Neural cell (in vitro differentiated cells): Measurements from ENCODE around the gene OR10J5. TPM values are rescaled to one million over a fixed set of nuclear protein-coding genes. Genes with fewer than 3 reads are reported as not detected.

Experiments
- H2AFZ ChIP-seq: fragments of 200-600, 300-800 bp; sonication (generic), shearing (Covaris generic); 2 replicates; pipeline ENCODE4 v1.6.0; 2014; ENCODE audit warnings: low read depth, mild to moderate bottlenecking, antibody characterized with exemption, low read length, moderate library complexity
- H3F3A ChIP-seq: fragments of 200-600 bp; shearing (Covaris generic); 2 replicates; pipeline ENCODE4 v1.6.1; 2016; ENCODE audit warnings: mild to moderate bottlenecking, moderate library complexity, mixed read lengths, antibody characterized with exemption, low read length; ENCODE audit not compliant: insufficient read depth, poor library complexity, severe bottlenecking
- H3K27ac ChIP-seq: fragments of 200-600, 300-800 bp; sonication (generic), shearing (Covaris generic); 2 replicates; pipeline ENCODE4 v1.5.1; 2014; ENCODE audit warnings: mild to moderate bottlenecking, low read length, moderate library complexity
- H3K27me3 ChIP-seq: fragments of 300-800, 200-600 bp; sonication (generic), shearing (Covaris generic); 2 replicates; pipeline ENCODE4 v1.6.0; 2014; ENCODE audit warnings: mild to moderate bottlenecking, low read depth, low read length, moderate library complexity; ENCODE audit not compliant: insufficient read depth
- H3K36me3 ChIP-seq: fragments of 300-800, 200-600 bp; sonication (generic), shearing (Covaris generic); 2 replicates; pipeline ENCODE4 v1.5.1; 2014; ENCODE audit warnings: mild to moderate bottlenecking, antibody characterized with exemption, low read length, moderate library complexity; ENCODE audit not compliant: insufficient read depth
- H3K4me2 ChIP-seq: fragments of 300-800, 200-600 bp; sonication (generic), shearing (Covaris generic); 2 replicates; pipeline ENCODE4 v1.6.0; 2014; ENCODE audit warnings: mild to moderate bottlenecking, low read length
- H3K4me3 ChIP-seq: fragments of 300-800, 200-600 bp; sonication (generic), shearing (Covaris generic); 2 replicates; pipeline ENCODE4 v1.5.1; 2014; ENCODE audit warnings: mild to moderate bottlenecking, low read length, moderate library complexity
- H3K79me2 ChIP-seq: fragments of 200-600 bp; shearing (Covaris generic); replicated peaks from 2 replicates; pipeline ENCODE4 v1.6.0; 2014; ENCODE audit warnings: mild to moderate bottlenecking, low read length, moderate library complexity; ENCODE audit not compliant: insufficient read depth
- H3K9ac ChIP-seq: fragments of 300-800, 200-600 bp; sonication (generic), shearing (Covaris generic); 2 replicates; pipeline ENCODE4 v1.6.1; 2016; ENCODE audit warnings: mild to moderate bottlenecking, low read length, mixed read lengths
- H3K9me2 ChIP-seq: fragments of 200-600 bp; shearing (Covaris generic); 2 replicates; pipeline ENCODE4 v1.6.1; 2016; ENCODE audit warnings: mild to moderate bottlenecking, low read length, mixed read lengths; ENCODE audit not compliant: insufficient read depth
- H3K9me3 ChIP-seq: fragments of 200-600, 300-800 bp; sonication (generic), shearing (Covaris generic); 2 replicates; pipeline ENCODE4 v1.6.1; 2016; ENCODE audit warnings: mild to moderate bottlenecking, mixed run types, low read length, moderate library complexity, mixed read lengths
- H4K20me1 ChIP-seq: fragments of 200-600 bp; shearing (Covaris generic); 2 replicates; pipeline ENCODE4 v1.6.1; 2016; ENCODE audit warnings: mild to moderate bottlenecking, mixed run types; ENCODE audit not compliant: insufficient read depth
- EP300 ChIP-seq: fragments of 450-650 bp; conservative IDR thresholded peaks from 2 replicates; pipeline ENCODE4 v1.6.1; 2014; ENCODE audit warnings: antibody characterized with exemption, mild to moderate bottlenecking, moderate library complexity; ENCODE audit not compliant: poor library complexity, severe bottlenecking
- EZH2 ChIP-seq: fragments of 200-600, 300-800 bp; shearing (Covaris generic), sonication (generic); IDR thresholded peaks from 2 replicates; pipeline ENCODE4 v1.6.1; 2014; ENCODE audit warnings: antibody characterized with exemption, low read length, borderline replicate concordance, mild to moderate bottlenecking; ENCODE audit not compliant: insufficient read depth, poor library complexity, severe bottlenecking
- MXI1 ChIP-seq: fragments of 450-650 bp; conservative IDR thresholded peaks from 2 replicates; pipeline ENCODE4 v1.6.1; 2014; ENCODE audit warnings: antibody characterized with exemption, mild to moderate bottlenecking; ENCODE audit not compliant: poor library complexity, severe bottlenecking
- POLR2AphosphoS5 ChIP-seq: IDR thresholded peaks from 2 replicates; pipeline ENCODE4 v1.6.1; 2012
- RAD21 ChIP-seq: fragments of 450-650 bp; conservative IDR thresholded peaks from 2 replicates; pipeline ENCODE4 v1.6.1; 2014; ENCODE audit warnings: antibody characterized with exemption, mild to moderate bottlenecking, moderate library complexity
- SMC3 ChIP-seq: fragments of 450-650 bp; conservative IDR thresholded peaks from 2 replicates; pipeline ENCODE4 v1.6.1; 2014; ENCODE audit warnings: antibody characterized with exemption, mild to moderate bottlenecking, moderate library complexity; ENCODE audit not compliant: poor library complexity
- TAF1 ChIP-seq: IDR thresholded peaks from 2 replicates; pipeline ENCODE4 v1.6.1; 2012; ENCODE audit warnings: low read depth
- polyA plus RNA-seq: library from polyadenylated mRNA; depleted of rRNA; stranded (reverse); fragments of >200 nt; gene quantifications from 2 replicates; pipeline ENCODE4 v1.2.3, GENCODE V29; 2014
- TF ChIP-seq, protein P1 (sequence below): fragments of 450-650 bp; IDR thresholded peaks from 2 replicates; pipeline ENCODE4 v1.5.1; 2014; ENCODE audit warnings: antibody characterized with exemption, mild to moderate bottlenecking, moderate library complexity; ENCODE audit not compliant: poor library complexity, severe bottlenecking
- TF ChIP-seq, protein P2 (sequence below): IDR thresholded peaks from 2 replicates; pipeline ENCODE4 v1.6.1; 2012; ENCODE audit warnings: borderline replicate concordance

Gene OR10J5
- polyA plus RNA-seq, 1 donor from 2014 or later: not detected

DNA sequence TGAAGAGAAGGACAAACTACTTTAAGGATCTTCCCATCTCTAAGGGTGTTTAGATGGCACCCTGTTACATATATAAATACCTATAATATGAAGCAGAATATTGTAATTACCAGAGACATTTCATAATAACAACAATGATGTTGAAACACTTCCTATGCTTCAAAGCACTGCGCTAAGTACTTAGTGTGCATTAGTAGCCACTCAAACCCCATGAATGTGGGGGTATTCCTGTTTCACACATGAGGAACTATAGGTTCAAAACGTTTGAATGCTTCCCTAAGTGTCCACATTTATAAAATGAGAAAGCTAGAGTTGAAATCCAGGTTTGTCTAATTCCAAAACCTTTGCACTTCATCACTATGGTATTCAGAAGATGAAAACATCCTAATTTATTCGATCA lies 18.5 kb upstream of the OR10J5 start:
- H3K9me3 ChIP-seq: no peaks in the 10 kb centered on the region
- H3K27ac ChIP-seq: no peak overlapping the region
- H3K4me2 ChIP-seq: no peak overlapping the region
- H3K36me3 ChIP-seq: no peaks in the 10 kb centered on the region
- TF ChIP-seq, protein P1, sequence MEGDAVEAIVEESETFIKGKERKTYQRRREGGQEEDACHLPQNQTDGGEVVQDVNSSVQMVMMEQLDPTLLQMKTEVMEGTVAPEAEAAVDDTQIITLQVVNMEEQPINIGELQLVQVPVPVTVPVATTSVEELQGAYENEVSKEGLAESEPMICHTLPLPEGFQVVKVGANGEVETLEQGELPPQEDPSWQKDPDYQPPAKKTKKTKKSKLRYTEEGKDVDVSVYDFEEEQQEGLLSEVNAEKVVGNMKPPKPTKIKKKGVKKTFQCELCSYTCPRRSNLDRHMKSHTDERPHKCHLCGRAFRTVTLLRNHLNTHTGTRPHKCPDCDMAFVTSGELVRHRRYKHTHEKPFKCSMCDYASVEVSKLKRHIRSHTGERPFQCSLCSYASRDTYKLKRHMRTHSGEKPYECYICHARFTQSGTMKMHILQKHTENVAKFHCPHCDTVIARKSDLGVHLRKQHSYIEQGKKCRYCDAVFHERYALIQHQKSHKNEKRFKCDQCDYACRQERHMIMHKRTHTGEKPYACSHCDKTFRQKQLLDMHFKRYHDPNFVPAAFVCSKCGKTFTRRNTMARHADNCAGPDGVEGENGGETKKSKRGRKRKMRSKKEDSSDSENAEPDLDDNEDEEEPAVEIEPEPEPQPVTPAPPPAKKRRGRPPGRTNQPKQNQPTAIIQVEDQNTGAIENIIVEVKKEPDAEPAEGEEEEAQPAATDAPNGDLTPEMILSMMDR: no peak
- TF ChIP-seq, protein P2, sequence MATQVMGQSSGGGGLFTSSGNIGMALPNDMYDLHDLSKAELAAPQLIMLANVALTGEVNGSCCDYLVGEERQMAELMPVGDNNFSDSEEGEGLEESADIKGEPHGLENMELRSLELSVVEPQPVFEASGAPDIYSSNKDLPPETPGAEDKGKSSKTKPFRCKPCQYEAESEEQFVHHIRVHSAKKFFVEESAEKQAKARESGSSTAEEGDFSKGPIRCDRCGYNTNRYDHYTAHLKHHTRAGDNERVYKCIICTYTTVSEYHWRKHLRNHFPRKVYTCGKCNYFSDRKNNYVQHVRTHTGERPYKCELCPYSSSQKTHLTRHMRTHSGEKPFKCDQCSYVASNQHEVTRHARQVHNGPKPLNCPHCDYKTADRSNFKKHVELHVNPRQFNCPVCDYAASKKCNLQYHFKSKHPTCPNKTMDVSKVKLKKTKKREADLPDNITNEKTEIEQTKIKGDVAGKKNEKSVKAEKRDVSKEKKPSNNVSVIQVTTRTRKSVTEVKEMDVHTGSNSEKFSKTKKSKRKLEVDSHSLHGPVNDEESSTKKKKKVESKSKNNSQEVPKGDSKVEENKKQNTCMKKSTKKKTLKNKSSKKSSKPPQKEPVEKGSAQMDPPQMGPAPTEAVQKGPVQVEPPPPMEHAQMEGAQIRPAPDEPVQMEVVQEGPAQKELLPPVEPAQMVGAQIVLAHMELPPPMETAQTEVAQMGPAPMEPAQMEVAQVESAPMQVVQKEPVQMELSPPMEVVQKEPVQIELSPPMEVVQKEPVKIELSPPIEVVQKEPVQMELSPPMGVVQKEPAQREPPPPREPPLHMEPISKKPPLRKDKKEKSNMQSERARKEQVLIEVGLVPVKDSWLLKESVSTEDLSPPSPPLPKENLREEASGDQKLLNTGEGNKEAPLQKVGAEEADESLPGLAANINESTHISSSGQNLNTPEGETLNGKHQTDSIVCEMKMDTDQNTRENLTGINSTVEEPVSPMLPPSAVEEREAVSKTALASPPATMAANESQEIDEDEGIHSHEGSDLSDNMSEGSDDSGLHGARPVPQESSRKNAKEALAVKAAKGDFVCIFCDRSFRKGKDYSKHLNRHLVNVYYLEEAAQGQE: no peak
- no peak for TF ChIP-seq MXI1
- no peak for TF ChIP-seq POLR2AphosphoS5
- TF ChIP-seq RAD21: no peak
- TF ChIP-seq EP300: no peak
- no peak for TF ChIP-seq SMC3
- TF ChIP-seq EZH2: no peak
- no peak for TF ChIP-seq TAF1
- no peaks in the 10 kb centered on the region for H3K27me3 ChIP-seq
- H4K20me1 ChIP-seq: no peaks in the 10 kb centered on the region
- no peaks in the 10 kb centered on the region for H3F3A ChIP-seq
- no peaks in the 10 kb centered on the region for H3K79me2 ChIP-seq
- no peaks in the 10 kb centered on the region for H3K9me2 ChIP-seq
- H3K9ac ChIP-seq: no peak overlapping the region
- H2AFZ ChIP-seq: no peak overlapping the region
- no peak overlapping the region for H3K4me3 ChIP-seq

DNA sequence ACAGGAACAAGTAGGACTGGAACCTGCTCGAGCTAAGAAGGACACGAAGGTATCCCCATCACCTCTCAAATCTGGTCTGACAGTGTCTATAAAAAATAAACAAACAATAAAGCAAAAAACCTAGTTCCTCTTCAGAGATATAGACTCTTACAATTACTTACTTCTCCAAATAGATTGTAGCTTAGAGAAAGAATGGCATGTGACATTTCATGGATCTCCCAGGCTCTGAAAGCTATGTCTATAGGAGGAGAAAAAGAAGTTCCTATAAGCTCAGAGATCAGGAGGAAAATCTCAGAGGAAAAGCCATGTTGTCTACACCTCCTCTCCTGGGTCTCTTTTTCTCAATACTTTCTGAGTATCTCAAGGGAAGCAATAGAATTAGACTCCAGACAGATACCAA lies 12.3 kb upstream of the OR10J5 start:
- H3K4me2 ChIP-seq: no peak overlapping the region
- no peak for TF ChIP-seq MXI1
- no peak for TF ChIP-seq EP300
- no peak for TF ChIP-seq SMC3
- TF ChIP-seq, protein P1: no peak
- H3K9me2 ChIP-seq: no peaks in the 10 kb centered on the region
- no peaks in the 10 kb centered on the region for H3K27me3 ChIP-seq
- H3K36me3 ChIP-seq: no peaks in the 10 kb centered on the region
- no peak overlapping the region for H2AFZ ChIP-seq
- no peak overlapping the region for H3K9ac ChIP-seq
- no peaks in the 10 kb centered on the region for H3F3A ChIP-seq
- no peak overlapping the region for H3K27ac ChIP-seq
- H3K4me3 ChIP-seq: no peak overlapping the region
- no peaks in the 10 kb centered on the region for H4K20me1 ChIP-seq
- no peaks in the 10 kb centered on the region for H3K79me2 ChIP-seq
- no peaks in the 10 kb centered on the region for H3K9me3 ChIP-seq
